ENCODE measurements around the gene PHF21B. TPM values are rescaled to one million over a fixed set of nuclear protein-coding genes. Genes with fewer than 3 reads are reported as not detected.

The PHF21B gene
- total and polyA plus RNA-seq, 2 of the 8 experiments (the other 6 are each of a cell fraction or from before 2014, with no cell fraction given) = 19.3 to 68.1 TPM

DNA sequence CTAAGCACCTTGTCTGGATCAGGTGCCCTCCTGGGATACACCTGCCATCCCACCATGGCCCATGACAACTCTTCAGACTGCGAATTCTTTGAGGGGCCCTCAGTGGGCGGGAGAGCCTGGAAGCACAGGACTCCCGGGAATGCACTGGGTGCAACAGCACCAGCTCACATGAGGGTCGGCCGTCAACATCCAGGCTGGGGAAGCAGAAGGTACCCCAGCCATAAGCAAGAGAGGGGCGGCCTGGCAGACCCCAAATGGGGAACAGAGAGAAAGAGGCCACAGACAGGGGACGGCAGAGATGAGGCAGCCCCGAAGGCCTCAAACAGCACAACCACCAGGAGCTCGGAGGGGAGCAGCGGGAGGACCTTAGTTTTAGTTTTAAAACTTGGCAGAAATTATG is 94.4 kb downstream of the PHF21B start:
- 85% methylated on average over 10 of the region's 10 CpGs; no CpG with 5 or more reads in 1 of the 2 experiments for WGBS, 2 experiments (ENCODE audit: extremely low coverage in 1 of 2, insufficient coverage in 1 of 2, insufficient read length in 1 of 2, insufficient replicate concordance in 2 of 2, low coverage in 1 of 2, low lambda C conversion rate in 2 of 2, missing lambda C conversion rate in 1 of 2)

More for the DNA sequence above, 94.4 kb downstream of the PHF21B start:
- Histone ChIP-seq H2BK20ac (ENCODE audit: low read length) (no peak overlapping the region), H4K5ac (ENCODE audit: insufficient read length, low read depth, low read length) (no peak overlapping the region), H3K36me3 (ENCODE audit: control insufficient read depth in 2 of 4, insufficient read depth in 4 of 4, low read length in 3 of 4) (peaks cover 7 to 46% (median 31%) of the 10 kb centered on the region in 4 experiments; a peak in 7 of 8 replicates), H2BK120ac (replicated peaks; ENCODE audit: low read depth, low read length) (no peak overlapping the region), H2BK12ac (ENCODE audit: low read depth, low read length) (no peak overlapping the region), H3K23me2 (ENCODE audit: low read depth, low read length) (no peaks in the 10 kb centered on the region), H3K27me3 (replicated peaks in 1 of 4; ENCODE audit: control insufficient read depth in 3 of 4, extremely low read depth in 1 of 4, insufficient read depth in 3 of 4, low read length in 3 of 4) (no peaks in the 10 kb centered on the region), H3K4me1 (replicated peaks in 1 of 4; ENCODE audit: control insufficient read depth in 3 of 4, insufficient read depth in 4 of 4, low read length in 3 of 4) (no peaks in the 10 kb centered on the region), H2AK5ac (ENCODE audit: low read depth, low read length) (no peak overlapping the region), H3K18ac (ENCODE audit: extremely low read depth, low read length) (no peak overlapping the region), H2AFZ (ENCODE audit: low read length) (no peak overlapping the region), H2BK15ac (ENCODE audit: low read length) (no peak overlapping the region), H3K79me2 (ENCODE audit: control insufficient read depth in 1 of 2, insufficient read depth in 2 of 2, low read length in 2 of 2) (no peaks in the 10 kb centered on the region), H3K23ac (ENCODE audit: insufficient read length) (no peak overlapping the region), H3K27ac (ENCODE audit: low read depth, low read length) (no peak overlapping the region), H3K9me3 (ENCODE audit: insufficient read depth in 2 of 2, low read depth in 1 of 2, low read length in 1 of 2) (peaks cover 17 to 18% of the 10 kb centered on the region in 2 experiments), H4K91ac (replicated peaks; ENCODE audit: insufficient read length, low read length) (no peak overlapping the region), H2BK5ac (ENCODE audit: low read depth, low read length) (no peak overlapping the region), H3K79me1 (ENCODE audit: low read depth, low read length) (peaks cover 3% of the 10 kb centered on the region; the same call in 1 of the 2 replicates), H3K4me3 (ENCODE audit: extremely low read depth in 1 of 4, insufficient read depth in 2 of 4, low read depth in 3 of 4, low read length in 4 of 4) (no peak overlapping the region), H3K56ac (replicated peaks; ENCODE audit: insufficient read length, low read depth, low read length) (no peak overlapping the region), H4K20me1 (replicated peaks in 1 of 2; ENCODE audit: control insufficient read depth in 1 of 2, insufficient read depth in 2 of 2, low read length in 2 of 2) (peaks cover 3 to 9% of the 10 kb centered on the region in 2 experiments), H3K4ac (replicated peaks; ENCODE audit: insufficient read length, low read depth, low read length) (no peak overlapping the region), H3K9ac (replicated peaks in 1 of 4; ENCODE audit: extremely low read depth in 1 of 4, low read depth in 3 of 4, low read length in 3 of 4) (no peak overlapping the region), H4K8ac (ENCODE audit: extremely low read depth, insufficient read depth, low read length) (no peak overlapping the region; the same call in 1 of the 2 replicates), H3K14ac (ENCODE audit: insufficient read length) (no peak overlapping the region), H3K4me2 (ENCODE audit: insufficient read depth in 1 of 2, low read depth in 2 of 2, low read length in 2 of 2) (no peak overlapping the region)
- ChIA-PET POLR2A (ENCODE audit: partially characterized antibody) (interaction anchor here (0.6 kb wide), 1 partner anchor 50 kb away, joined by 3 read pairs; no protein-coding TSS in a partner anchor), CTCF (ENCODE audit: partially characterized antibody) (interaction anchor here (0.6 to 1.1 kb wide), 4 partner anchors 12 to 50 kb away, joined by 3 to 4 read pairs (median 3); no protein-coding TSS in a partner anchor)
- DNase-seq (ENCODE audit: low read depth in 1 of 2, low spot score in 2 of 2) (no peak), FAIRE-seq (no peak)
- TF ChIP-seq POLR2A (IDR thresholded peaks at IDR 0.05; ENCODE audit: control extremely low read depth in 1 of 2, low read depth in 2 of 2, low read length in 2 of 2) = no peak
- TF ChIP-seq SIX5 (IDR thresholded peaks at IDR 0.05; ENCODE audit: low read depth, low read length) = no peak
- no peak for TF ChIP-seq ASH2L (IDR thresholded peaks at IDR 0.05; ENCODE audit: low read length)

Data from H1 (cell line).